Kidney epithelial cell (primary cell): ENCODE data around the gene CYTIP. TPM values are rescaled to one million over a fixed set of nuclear protein-coding genes. Genes with fewer than 3 reads are reported as not detected.

Source experiments
- DNase-seq: peaks from one replicate; pipeline ENCODE4 v3.0.0-alpha.2; 2010; ENCODE audit warnings: low read depth
- H3K27me3 ChIP-seq: 2 replicates; pipeline ENCODE4 v1.6.0; 2011; ENCODE audit warnings: low read length; ENCODE audit not compliant: control insufficient read depth, insufficient read depth
- H3K36me3 ChIP-seq: 2 replicates; pipeline ENCODE4 v1.5.1; 2011; ENCODE audit warnings: low read length; ENCODE audit not compliant: control insufficient read depth, insufficient read depth
- H3K4me3 ChIP-seq: 2 replicates; pipeline ENCODE4 v1.5.1; 2011; ENCODE audit warnings: low read depth, mild to moderate bottlenecking, control low read depth, low read length
- total RNA-seq: library from RNA; depleted of rRNA; stranded (reverse); fragments of >200 nt; gene quantifications from 2 replicates; pipeline ENCODE4 v1.2.3, GENCODE V29; 2015
- TF ChIP-seq, protein P1 (sequence below): IDR thresholded peaks from 2 replicates; pipeline ENCODE4 v1.5.1; 2011; ENCODE audit warnings: mild to moderate bottlenecking, moderate library complexity, low read length, control low read depth, inconsistent platforms; ENCODE audit not compliant: insufficient read depth, poor library complexity, severe bottlenecking

Gene CYTIP
- total RNA-seq, 1 donor from 2014 or later = 0.04 TPM

DNA sequence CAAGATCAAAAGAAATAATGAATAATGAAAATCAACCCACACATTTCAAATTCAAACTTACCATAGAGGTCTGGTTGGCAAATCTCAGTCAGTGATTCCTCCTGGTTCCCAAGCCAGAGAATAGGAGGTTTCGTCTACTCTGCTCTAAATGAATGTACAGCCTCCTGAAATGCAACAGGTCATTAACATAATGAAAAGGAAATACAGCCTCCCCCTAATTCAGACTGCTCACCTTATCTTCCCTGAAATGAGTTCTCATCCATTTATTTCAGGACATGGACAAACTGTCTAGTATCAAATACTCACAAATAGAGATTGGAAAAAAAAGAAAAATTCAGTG, 43.4 kb upstream of the CYTIP start:
- TF ChIP-seq, protein P1, sequence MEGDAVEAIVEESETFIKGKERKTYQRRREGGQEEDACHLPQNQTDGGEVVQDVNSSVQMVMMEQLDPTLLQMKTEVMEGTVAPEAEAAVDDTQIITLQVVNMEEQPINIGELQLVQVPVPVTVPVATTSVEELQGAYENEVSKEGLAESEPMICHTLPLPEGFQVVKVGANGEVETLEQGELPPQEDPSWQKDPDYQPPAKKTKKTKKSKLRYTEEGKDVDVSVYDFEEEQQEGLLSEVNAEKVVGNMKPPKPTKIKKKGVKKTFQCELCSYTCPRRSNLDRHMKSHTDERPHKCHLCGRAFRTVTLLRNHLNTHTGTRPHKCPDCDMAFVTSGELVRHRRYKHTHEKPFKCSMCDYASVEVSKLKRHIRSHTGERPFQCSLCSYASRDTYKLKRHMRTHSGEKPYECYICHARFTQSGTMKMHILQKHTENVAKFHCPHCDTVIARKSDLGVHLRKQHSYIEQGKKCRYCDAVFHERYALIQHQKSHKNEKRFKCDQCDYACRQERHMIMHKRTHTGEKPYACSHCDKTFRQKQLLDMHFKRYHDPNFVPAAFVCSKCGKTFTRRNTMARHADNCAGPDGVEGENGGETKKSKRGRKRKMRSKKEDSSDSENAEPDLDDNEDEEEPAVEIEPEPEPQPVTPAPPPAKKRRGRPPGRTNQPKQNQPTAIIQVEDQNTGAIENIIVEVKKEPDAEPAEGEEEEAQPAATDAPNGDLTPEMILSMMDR = no peak
- Histone ChIP-seq H3K27me3 (no peaks in the 10 kb centered on the region), H3K36me3 (no peaks in the 10 kb centered on the region), H3K4me3 (no peak overlapping the region)
- DNase-seq = no peak

DNA sequence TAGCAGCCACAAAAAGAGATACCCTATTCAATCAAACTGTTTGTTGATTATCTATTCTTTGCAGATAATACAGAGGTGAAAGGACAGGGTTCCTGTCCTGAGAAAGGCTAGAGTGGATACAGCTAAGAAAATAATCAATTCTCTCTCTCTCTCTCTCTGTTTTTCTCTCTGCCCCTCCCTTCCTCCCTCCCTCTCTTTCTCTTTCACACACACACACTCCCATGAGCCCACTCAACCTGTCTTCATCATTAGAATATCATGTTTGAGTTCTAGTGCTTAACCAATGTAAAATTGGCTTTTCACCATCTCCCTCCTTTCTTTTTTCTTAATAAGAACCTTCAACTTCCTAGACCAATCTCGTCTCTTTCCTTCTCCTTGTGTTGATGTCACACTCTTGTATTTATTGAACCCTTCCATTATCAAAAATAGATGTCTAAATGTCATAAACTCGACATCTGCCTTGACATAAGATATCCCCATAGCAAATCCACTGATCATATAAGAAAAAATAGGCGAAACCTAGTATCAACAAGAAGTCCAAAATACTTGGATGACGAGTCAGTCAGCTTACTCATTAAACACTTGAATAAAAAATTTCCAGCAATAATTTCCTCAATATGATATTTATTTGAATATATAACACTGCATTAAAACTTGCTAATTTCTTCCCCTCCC, 42.8 kb upstream of the CYTIP start:
- Histone ChIP-seq H3K27me3 (no peaks in the 10 kb centered on the region), H3K36me3 (no peaks in the 10 kb centered on the region), H3K4me3 (no peak overlapping the region)
- DNase-seq = no peak
- TF ChIP-seq, protein P1 = no peak

DNA sequence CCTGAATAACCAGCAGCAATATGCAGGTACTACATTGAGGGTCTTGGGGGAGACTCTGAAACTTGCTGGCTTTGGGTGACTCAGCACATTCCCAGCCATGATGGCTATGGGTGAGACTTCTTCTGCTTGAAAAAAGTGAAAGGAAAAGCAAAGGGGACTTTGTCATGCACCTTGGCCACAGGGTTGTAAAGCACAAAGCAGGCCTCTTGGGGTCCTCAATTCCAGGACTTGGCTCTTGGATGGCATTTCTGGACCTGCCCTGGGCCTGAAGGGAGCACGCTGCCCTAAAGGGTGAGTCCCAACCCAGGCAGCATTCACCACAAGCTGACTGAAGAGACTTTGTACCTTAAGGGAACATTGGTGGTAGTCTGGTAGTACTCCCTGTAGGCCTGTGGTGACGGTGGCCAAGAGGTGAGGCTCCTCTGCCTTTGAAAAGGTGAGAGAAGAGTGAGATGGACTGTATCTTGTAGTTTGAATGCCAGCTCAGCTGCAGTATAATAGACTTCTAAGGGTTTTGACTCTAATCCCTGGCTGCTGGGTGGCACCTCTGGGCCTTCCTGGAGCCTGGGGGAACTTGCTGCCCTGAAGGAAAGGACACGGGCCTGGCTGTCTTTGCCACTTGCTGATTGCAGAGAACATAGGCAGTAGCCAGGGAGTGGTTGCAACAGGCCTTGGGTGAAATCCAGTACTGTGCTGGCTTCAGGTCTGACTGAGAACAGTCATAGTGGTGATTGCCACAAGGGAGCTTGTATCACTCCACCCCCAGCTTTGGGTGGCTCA, 36.5 kb upstream of the CYTIP start:
- TF ChIP-seq, protein P1 = no peak
- DNase-seq = no peak

DNA sequence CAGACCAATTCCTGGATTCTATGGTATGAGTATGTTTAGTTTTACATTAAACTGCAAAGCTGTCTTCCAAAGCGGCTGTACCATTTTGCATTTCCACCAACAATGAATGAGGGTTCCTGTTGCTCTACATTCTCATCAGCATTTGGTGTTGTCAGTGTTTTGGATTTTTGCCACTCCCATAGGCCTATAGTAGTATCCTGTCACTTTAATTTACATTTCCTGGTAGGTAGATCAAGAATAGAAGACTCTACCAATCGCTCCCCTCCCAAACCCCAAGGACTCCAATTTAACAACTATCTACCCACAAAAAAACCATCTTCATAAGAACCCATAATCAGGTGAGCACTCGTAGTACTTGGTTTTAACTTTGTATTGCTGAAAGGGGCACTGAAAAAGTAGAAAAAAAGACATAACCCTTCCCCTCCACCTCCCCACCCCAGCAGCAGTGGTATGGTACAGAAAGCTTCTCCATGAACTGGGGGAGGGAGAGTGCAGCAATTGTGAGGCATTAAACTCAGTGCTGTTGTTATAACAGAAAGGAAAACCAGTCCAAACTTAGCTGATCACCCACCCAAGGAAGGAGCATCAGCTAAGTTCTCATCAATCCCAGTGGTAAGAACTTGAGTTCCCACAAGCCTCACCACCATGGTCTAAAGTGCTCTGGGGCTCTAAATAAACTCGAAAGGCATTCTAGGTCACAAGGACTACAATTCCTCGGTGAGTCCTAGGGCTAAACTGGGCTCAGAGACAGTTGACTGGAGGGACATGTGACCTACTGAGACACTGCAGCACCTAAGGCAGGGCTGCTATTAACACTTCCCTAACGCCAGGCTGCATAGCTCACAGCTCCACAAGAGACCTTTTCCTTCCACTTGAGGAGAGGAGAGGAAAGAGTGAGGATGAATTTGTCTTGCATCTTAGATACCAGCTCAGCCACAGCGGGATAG, 35.5 kb upstream of the CYTIP start:
- Histone ChIP-seq H3K27me3 (no peaks in the 10 kb centered on the region), H3K36me3 (no peaks in the 10 kb centered on the region), H3K4me3 (no peak overlapping the region)
- DNase-seq = no peak
- TF ChIP-seq, protein P1 = no peak

More for the DNA sequence above, 36.5 kb upstream of the CYTIP start:
- Histone ChIP-seq H3K4me3 (no peak overlapping the region), H3K27me3 (no peaks in the 10 kb centered on the region), H3K36me3 (no peaks in the 10 kb centered on the region)

DNA sequence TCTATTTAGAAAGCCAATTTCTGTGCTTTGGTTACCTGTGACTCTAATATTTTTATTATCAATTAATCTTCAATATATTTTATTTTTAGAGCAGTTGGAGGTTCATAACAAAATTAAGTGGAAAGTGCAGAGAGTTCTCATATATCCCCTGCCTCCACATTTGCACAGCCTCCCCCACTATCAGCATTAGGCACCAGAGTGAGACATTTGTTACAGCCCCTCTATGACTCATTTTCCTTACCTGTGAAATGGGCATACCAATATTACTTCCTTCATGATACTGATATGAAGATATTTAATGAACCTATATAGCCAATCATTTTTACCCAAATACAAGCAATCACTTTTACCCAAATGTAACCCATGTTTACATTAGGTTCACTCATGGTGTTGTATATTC, 34.0 kb upstream of the CYTIP start:
- DNase-seq = no peak
- TF ChIP-seq, protein P1 = no peak
- H3K36me3 ChIP-seq = no peaks in the 10 kb centered on the region
- no peak overlapping the region for H3K4me3 ChIP-seq
- H3K27me3 ChIP-seq = no peaks in the 10 kb centered on the region
